Fibroblast of lung (primary cell): ENCODE results near the gene DGLUCY. TPM values are rescaled to one million over a fixed set of nuclear protein-coding genes. Genes with fewer than 3 reads are reported as not detected.

ENCODE experiments used
- DNase-seq, 2 donors: peaks; one replicate each; pipeline versions ENCODE4 v3.0.0 to v3.0.0-alpha.2; 2010; ENCODE audit warnings: low read depth in 2 of 2
- H2AFZ ChIP-seq: 2 replicates; pipeline ENCODE4 v1.5.1; 2012; ENCODE audit warnings: low read length, control low read depth, inconsistent platforms
- H3K27ac ChIP-seq: 2 replicates; pipeline ENCODE4 v1.5.1; 2011; ENCODE audit warnings: low read length, control low read depth; ENCODE audit not compliant: insufficient read depth
- H3K27me3 ChIP-seq: 2 replicates; pipeline ENCODE4 v1.5.1; 2011; ENCODE audit warnings: mild to moderate bottlenecking, low read length; ENCODE audit not compliant: control insufficient read depth, insufficient read depth
- H3K36me3 ChIP-seq: 2 replicates; pipeline ENCODE4 v1.5.1; 2011; ENCODE audit warnings: low read length; ENCODE audit not compliant: control insufficient read depth, insufficient read depth
- H3K4me1 ChIP-seq: 2 replicates; pipeline ENCODE4 v1.5.1; 2011; ENCODE audit warnings: low read length; ENCODE audit not compliant: control insufficient read depth, insufficient read depth; ENCODE audit errors: extremely low read depth
- H3K4me2 ChIP-seq: 2 replicates; pipeline ENCODE4 v1.5.1; 2011; ENCODE audit warnings: low read length, control low read depth; ENCODE audit not compliant: insufficient read depth; ENCODE audit errors: extremely low read depth
- H3K4me3 ChIP-seq, 4 experiments: fragments of 200-600 bp in 1 of 4; sonication (generic) in 1 of 4; replicated peaks in 1 of 4; 2 replicates each; pipeline ENCODE4 v1.5.1; 2011 to 2016; ENCODE audit warnings: low read length in 4 of 4, low read depth in 3 of 4, mild to moderate bottlenecking in 3 of 4, control low read depth in 2 of 4, inconsistent platforms in 1 of 4, mixed read lengths in 1 of 4; ENCODE audit not compliant: insufficient read depth in 1 of 4; ENCODE audit errors: control extremely low read depth in 1 of 4
- H3K79me2 ChIP-seq: 2 replicates; pipeline ENCODE4 v1.5.1; 2012; ENCODE audit warnings: mild to moderate bottlenecking, low read length, inconsistent platforms; ENCODE audit not compliant: control insufficient read depth, insufficient read depth
- H3K9ac ChIP-seq: 2 replicates; pipeline ENCODE4 v1.5.1; 2011; ENCODE audit warnings: mild to moderate bottlenecking, low read length, control low read depth; ENCODE audit not compliant: insufficient read depth
- H3K9me3 ChIP-seq: 2 replicates; pipeline ENCODE4 v1.5.1; 2012; ENCODE audit warnings: low read depth, low read length; ENCODE audit not compliant: control insufficient read depth, insufficient read depth
- H4K20me1 ChIP-seq: 2 replicates; pipeline ENCODE4 v1.5.1; 2011; ENCODE audit warnings: low read length; ENCODE audit not compliant: control insufficient read depth, insufficient read depth; ENCODE audit errors: extremely low read depth
- CTCF ChIP-seq, 2 donors: IDR thresholded peaks in 1 of 2; conservative IDR thresholded peaks in 1 of 2; 1 replicate in 1 of 2; 2 replicates in 1 of 2; pipeline ENCODE4 v1.5.1; 2011 to 2012; ENCODE audit warnings: low read length in 2 of 2, control low read depth in 1 of 2, inconsistent platforms in 1 of 2, low read depth in 1 of 2, mild to moderate bottlenecking in 1 of 2
- EZH2 ChIP-seq: IDR thresholded peaks from 2 replicates; pipeline ENCODE4 v1.5.1; 2012; ENCODE audit warnings: low read length, control low read depth, mild to moderate bottlenecking; ENCODE audit errors: missing control alignments
- polyA plus RNA-seq, 2 donors: library from polyadenylated mRNA; depleted of rRNA in 1 of 2; stranded (reverse) in 1 of 2; unstranded in 1 of 2; fragments of >200 nt; gene quantifications; 2 replicates each; pipeline ENCODE4 v1.2.1, GENCODE V29; 2011 to 2012; ENCODE audit warnings: missing spikeins in 1 of 2
- total RNA-seq: library from RNA; depleted of rRNA; stranded (reverse); fragments of >200 nt; gene quantifications from 2 replicates; pipeline ENCODE4 v1.2.1, GENCODE V29; 2014

DGLUCY gene
- total and polyA plus RNA-seq, 2 donors (not counting 1 experiment from before 2014, with no cell fraction given): 26.7 to 62.1 TPM

GRCh38 chr14:91187271-91187670 is 73.4 kb downstream of the DGLUCY start:
- no peaks in the 10 kb centered on the region for H3K9me3 ChIP-seq
- H3K4me1 ChIP-seq: peaks cover 2% of the 10 kb centered on the region
- H2AFZ ChIP-seq: no peak overlapping the region
- peaks cover 13% of the 10 kb centered on the region for H3K36me3 ChIP-seq
- no peak for TF ChIP-seq CTCF (conservative IDR thresholded peaks at IDR 0.05 in 1 of 2, IDR thresholded peaks at IDR 0.05 in 1 of 2; ENCODE audit: low read depth in 1 of 2, low read length in 2 of 2)
- no peak for TF ChIP-seq EZH2
- DNase-seq: no peak
- H3K79me2 ChIP-seq: no peaks in the 10 kb centered on the region
- no peak overlapping the region for H3K9ac ChIP-seq
- H3K4me3 ChIP-seq: no peak overlapping the region
- no peak overlapping the region for H3K27ac ChIP-seq
- H3K4me2 ChIP-seq: no peak overlapping the region
- H3K27me3 ChIP-seq: no peaks in the 10 kb centered on the region
- no peaks in the 10 kb centered on the region for H4K20me1 ChIP-seq

GRCh38 chr14:91190853-91191252 is 77.0 kb downstream of the DGLUCY start:
- no peaks in the 10 kb centered on the region for H3K9me3 ChIP-seq
- H3K36me3 ChIP-seq: peaks cover 14% of the 10 kb centered on the region
- H3K9ac ChIP-seq: no peak overlapping the region
- H3K27ac ChIP-seq: no peak overlapping the region
- no peaks in the 10 kb centered on the region for H3K27me3 ChIP-seq
- no peak overlapping the region for H3K4me2 ChIP-seq
- no peaks in the 10 kb centered on the region for H3K79me2 ChIP-seq
- H3K4me1 ChIP-seq: no peaks in the 10 kb centered on the region
- H2AFZ ChIP-seq: no peak overlapping the region
- TF ChIP-seq CTCF (conservative IDR thresholded peaks at IDR 0.05 in 1 of 2, IDR thresholded peaks at IDR 0.05 in 1 of 2; ENCODE audit: low read depth in 1 of 2, low read length in 2 of 2) (no peak), EZH2 (no peak)
- no peaks in the 10 kb centered on the region for H4K20me1 ChIP-seq
- no peak for DNase-seq
- H3K4me3 ChIP-seq: no peak overlapping the region

GRCh38 chr14:91193069-91193468 is 79.2 kb downstream of the DGLUCY start:
- Histone ChIP-seq H3K4me2 (no peak overlapping the region), H3K79me2 (no peaks in the 10 kb centered on the region), H3K36me3 (peaks cover 17% of the 10 kb centered on the region), H3K9ac (no peak overlapping the region), H3K4me3 (no peak overlapping the region), H2AFZ (no peak overlapping the region), H3K27ac (no peak overlapping the region), H3K9me3 (no peaks in the 10 kb centered on the region), H3K27me3 (no peaks in the 10 kb centered on the region), H3K4me1 (no peaks in the 10 kb centered on the region), H4K20me1 (no peaks in the 10 kb centered on the region)
- no peak for DNase-seq
- no peak for TF ChIP-seq EZH2
- no peak for TF ChIP-seq CTCF (conservative IDR thresholded peaks at IDR 0.05 in 1 of 2, IDR thresholded peaks at IDR 0.05 in 1 of 2; ENCODE audit: low read depth in 1 of 2, low read length in 2 of 2)
